Glutamatergic neuron (in vitro differentiated cells): ENCODE results near the gene SHOC2. TPM values are rescaled to one million over a fixed set of nuclear protein-coding genes. Genes with fewer than 3 reads are reported as not detected.

ENCODE experiments used
- DNase-seq: peaks from one replicate; pipeline ENCODE4 v3.0.0; 2022
- H3K27ac Mint-ChIP-seq: one replicate; pipeline ENCODE4 v1.8.0; 2020; ENCODE audit warnings: mild to moderate bottlenecking, mixed read lengths, inconsistent platforms; ENCODE audit not compliant: unreplicated experiment
- H3K27me3 Mint-ChIP-seq: one replicate; pipeline ENCODE4 v1.8.0; 2020; ENCODE audit warnings: mild to moderate bottlenecking, moderate library complexity, mixed read lengths, inconsistent platforms; ENCODE audit not compliant: unreplicated experiment
- H3K36me3 Mint-ChIP-seq: one replicate; pipeline ENCODE4 v1.8.0; 2020; ENCODE audit warnings: mild to moderate bottlenecking, mixed read lengths, inconsistent platforms; ENCODE audit not compliant: unreplicated experiment
- H3K4me1 Mint-ChIP-seq: one replicate; pipeline ENCODE4 v1.8.0; 2020; ENCODE audit warnings: mild to moderate bottlenecking, low read depth, mixed read lengths, inconsistent platforms; ENCODE audit not compliant: unreplicated experiment
- H3K4me3 Mint-ChIP-seq: one replicate; pipeline ENCODE4 v1.8.0; 2020; ENCODE audit warnings: mild to moderate bottlenecking, mixed read lengths, inconsistent platforms; ENCODE audit not compliant: unreplicated experiment
- H3K9me3 Mint-ChIP-seq: one replicate; pipeline ENCODE4 v1.8.0; 2020; ENCODE audit warnings: mild to moderate bottlenecking, moderate library complexity, mixed read lengths, inconsistent platforms; ENCODE audit not compliant: unreplicated experiment
- total RNA-seq: library from RNA; stranded (reverse); fragmentation: NEBNext Ultra II Directional; extraction: Animal tissue kit (Norgen Biotek cat#: 25700); gene quantifications from one replicate; pipeline ENCODE4 v1.2.1, GENCODE V29; 2021; ENCODE audit not compliant: unreplicated experiment
- TF ChIP-seq, protein P1 (sequence below): fragments of 200-600 bp; sonication (generic); IDR thresholded peaks from one replicate; pipeline ENCODE4 v1.5.0; 2021; ENCODE audit not compliant: partially characterized antibody, unreplicated experiment

SHOC2 gene
- total RNA-seq, 1 donor from 2014 or later: 98.3 TPM

DNA sequence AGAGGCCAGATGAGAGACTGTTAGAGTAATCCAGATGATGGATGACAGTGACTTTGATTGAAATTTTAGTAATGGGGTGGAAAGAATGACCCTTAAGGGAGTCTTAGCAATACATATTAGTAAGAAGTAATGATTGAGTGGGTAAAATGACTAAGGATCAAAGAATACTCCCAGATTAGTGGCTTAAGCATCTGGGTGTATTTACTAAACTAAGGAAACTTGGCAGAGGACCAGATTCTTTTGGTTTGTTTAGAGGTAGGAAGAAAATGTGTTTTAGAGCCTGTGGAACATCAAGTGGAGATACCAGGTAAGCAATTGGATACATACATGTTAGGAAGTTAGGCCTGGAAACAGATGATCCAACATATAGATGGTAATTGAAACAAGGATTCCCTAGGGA is 98.6 kb downstream of the SHOC2 start:
- no peak overlapping the region for H3K4me3 Mint-ChIP-seq
- peaks cover 2% of the 10 kb centered on the region for H3K9me3 Mint-ChIP-seq
- TF ChIP-seq, protein P1, sequence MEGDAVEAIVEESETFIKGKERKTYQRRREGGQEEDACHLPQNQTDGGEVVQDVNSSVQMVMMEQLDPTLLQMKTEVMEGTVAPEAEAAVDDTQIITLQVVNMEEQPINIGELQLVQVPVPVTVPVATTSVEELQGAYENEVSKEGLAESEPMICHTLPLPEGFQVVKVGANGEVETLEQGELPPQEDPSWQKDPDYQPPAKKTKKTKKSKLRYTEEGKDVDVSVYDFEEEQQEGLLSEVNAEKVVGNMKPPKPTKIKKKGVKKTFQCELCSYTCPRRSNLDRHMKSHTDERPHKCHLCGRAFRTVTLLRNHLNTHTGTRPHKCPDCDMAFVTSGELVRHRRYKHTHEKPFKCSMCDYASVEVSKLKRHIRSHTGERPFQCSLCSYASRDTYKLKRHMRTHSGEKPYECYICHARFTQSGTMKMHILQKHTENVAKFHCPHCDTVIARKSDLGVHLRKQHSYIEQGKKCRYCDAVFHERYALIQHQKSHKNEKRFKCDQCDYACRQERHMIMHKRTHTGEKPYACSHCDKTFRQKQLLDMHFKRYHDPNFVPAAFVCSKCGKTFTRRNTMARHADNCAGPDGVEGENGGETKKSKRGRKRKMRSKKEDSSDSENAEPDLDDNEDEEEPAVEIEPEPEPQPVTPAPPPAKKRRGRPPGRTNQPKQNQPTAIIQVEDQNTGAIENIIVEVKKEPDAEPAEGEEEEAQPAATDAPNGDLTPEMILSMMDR: no peak
- peaks cover 10% of the 10 kb centered on the region for H3K36me3 Mint-ChIP-seq
- no peak for DNase-seq
- no peak overlapping the region for H3K27ac Mint-ChIP-seq
- H3K4me1 Mint-ChIP-seq: peaks cover 2% of the 10 kb centered on the region
- H3K27me3 Mint-ChIP-seq: peaks cover 2% of the 10 kb centered on the region

DNA sequence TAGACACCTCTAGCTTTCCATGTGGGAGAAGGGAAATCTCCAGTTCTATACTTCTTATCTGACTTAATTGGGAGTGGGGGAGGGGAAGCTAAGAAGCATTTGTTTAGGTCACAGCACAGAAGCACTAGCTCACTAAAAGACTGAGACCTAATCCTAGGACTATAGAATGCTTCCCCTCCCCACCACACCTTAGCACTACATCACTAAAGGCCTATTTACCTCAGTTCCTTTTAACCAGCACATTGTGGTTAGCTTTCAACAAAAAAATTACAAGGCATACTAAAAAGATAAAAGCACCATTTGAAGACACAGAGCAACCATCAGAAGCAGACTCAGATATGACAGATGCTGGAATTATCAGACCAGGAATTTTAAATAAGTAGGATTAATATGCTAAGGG is 103.7 kb downstream of the SHOC2 start:
- no peak overlapping the region for H3K27ac Mint-ChIP-seq
- DNase-seq: no peak
- TF ChIP-seq, protein P1: no peak
- no peak overlapping the region for H3K4me3 Mint-ChIP-seq
- H3K27me3 Mint-ChIP-seq: peaks cover 2% of the 10 kb centered on the region
- peaks cover 2% of the 10 kb centered on the region for H3K9me3 Mint-ChIP-seq
- H3K36me3 Mint-ChIP-seq: peaks cover 24% of the 10 kb centered on the region
- peaks cover 2% of the 10 kb centered on the region for H3K4me1 Mint-ChIP-seq

DNA sequence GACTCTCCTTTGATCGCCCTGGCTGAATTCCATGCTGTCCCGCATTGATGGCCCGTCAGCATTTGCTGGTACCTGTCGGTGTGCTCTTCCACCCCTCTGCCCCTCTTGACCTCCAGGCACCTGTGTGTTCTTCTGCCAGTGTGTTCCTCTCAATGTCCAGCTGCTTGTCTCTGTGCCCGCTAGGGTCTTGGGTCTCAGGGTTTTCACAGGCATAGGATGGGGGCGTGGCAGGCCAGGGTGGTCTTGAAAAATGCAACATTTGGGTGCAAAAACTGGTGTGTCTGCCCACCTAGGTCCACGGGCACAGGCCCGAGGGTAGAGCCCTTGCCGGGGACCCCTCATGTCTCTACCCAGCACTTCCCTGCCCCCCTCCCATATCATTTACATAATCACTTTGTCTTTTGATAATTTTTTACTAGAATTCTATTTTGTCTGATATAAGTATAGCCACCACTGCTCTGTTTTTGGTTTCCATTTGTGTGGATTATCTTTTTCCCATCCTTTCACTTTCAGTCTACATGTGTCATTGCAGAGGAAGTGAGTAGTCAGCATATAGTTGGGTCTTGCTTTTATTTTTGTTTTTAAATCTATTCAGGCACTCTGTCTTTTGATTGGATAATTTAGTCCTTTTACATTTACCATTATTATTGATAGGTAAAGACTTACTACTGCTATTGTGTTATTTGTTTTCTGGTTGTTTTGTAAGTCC is 110.8 kb downstream of the SHOC2 start:
- H3K36me3 Mint-ChIP-seq: peaks cover 35% of the 10 kb centered on the region
- no peak overlapping the region for H3K27ac Mint-ChIP-seq
- peaks cover 2% of the 10 kb centered on the region for H3K27me3 Mint-ChIP-seq
- H3K4me1 Mint-ChIP-seq: no peaks in the 10 kb centered on the region
- peaks cover 2% of the 10 kb centered on the region for H3K9me3 Mint-ChIP-seq
- H3K4me3 Mint-ChIP-seq: no peak overlapping the region
- TF ChIP-seq, protein P1: no peak
- DNase-seq: no peak

DNA sequence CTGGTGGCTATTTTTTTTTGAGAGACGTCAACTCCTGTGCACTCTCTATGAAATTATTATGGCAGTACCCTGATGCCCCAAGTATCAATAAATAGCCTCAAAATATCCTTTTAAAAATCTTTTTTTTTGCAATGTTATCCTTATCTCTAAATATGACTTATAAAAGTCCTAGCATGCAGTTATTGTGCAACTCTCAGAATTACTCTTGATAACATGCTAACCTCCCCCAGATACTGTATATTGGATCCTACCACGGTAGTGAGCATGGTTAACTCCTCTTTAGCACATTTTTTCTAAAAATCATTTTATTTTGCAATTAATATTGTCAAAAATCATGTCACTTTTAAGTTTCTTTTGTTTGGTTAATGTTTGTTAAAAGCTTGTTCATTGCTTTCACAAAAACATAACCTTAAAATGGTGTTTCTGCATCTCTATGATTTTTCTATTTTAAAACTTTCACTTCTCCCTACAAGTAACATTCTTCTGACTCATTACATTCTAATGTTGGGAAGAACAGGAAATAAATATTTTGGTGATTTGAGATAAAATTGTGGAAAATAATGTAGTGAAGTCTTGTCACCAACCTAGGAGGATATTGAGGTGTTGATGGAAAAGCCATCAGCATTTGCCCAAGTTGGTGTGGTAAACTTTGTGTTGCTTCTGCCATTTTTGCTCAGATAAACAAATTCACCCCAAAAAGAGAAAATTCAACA is 115.3 kb downstream of the SHOC2 start:
- peaks cover 2% of the 10 kb centered on the region for H3K27me3 Mint-ChIP-seq
- peaks cover 4% of the 10 kb centered on the region for H3K9me3 Mint-ChIP-seq
- DNase-seq: no peak
- no peak overlapping the region for H3K4me3 Mint-ChIP-seq
- no peak overlapping the region for H3K27ac Mint-ChIP-seq
- no peaks in the 10 kb centered on the region for H3K4me1 Mint-ChIP-seq
- TF ChIP-seq, protein P1: no peak
- H3K36me3 Mint-ChIP-seq: peaks cover 33% of the 10 kb centered on the region

DNA sequence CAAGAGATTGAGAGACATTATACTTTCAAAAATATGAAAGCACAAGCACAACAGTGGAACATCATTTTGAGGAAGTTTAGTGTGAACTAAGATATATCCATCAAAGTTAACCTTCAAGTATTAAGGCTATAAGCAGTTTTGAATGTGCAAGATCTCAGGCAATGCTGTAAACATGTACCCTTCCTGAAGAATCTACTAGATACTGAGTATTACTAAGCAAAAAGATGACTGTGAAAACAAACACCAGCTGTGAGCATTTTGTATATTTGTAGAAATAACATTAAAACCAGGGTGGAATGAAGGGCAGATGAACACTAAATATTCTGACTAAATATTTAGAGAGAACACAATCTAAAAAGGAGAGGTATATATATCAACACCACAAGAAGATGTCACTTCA is 116.1 kb downstream of the SHOC2 start:
- TF ChIP-seq, protein P1: no peak
- no peaks in the 10 kb centered on the region for H3K4me1 Mint-ChIP-seq
- peaks cover 7% of the 10 kb centered on the region for H3K9me3 Mint-ChIP-seq
- no peak overlapping the region for H3K27ac Mint-ChIP-seq
- no peak for DNase-seq
- H3K4me3 Mint-ChIP-seq: no peak overlapping the region
- peaks cover 37% of the 10 kb centered on the region for H3K36me3 Mint-ChIP-seq
- peaks cover 2% of the 10 kb centered on the region for H3K27me3 Mint-ChIP-seq
